ENCODE measurements around the gene PPP2R5C. TPM values are rescaled to one million over a fixed set of nuclear protein-coding genes. Genes with fewer than 3 reads are reported as not detected.

The PPP2R5C gene
- total RNA-seq, 1 experiment from 2014 or later: 80.3 TPM

- ChIA-PET CTCF (no interaction called here), POLR2A (no interaction called here)
- H3K27me3 ChIP-seq (ENCODE audit: control insufficient read depth, insufficient read depth, low read length): no peaks in the 10 kb centered on the region
- H3K27ac ChIP-seq (ENCODE audit: low read length): no peak overlapping the region
- no peak for TF ChIP-seq TCF7L2 (IDR thresholded peaks at IDR 0.05; ENCODE audit: low read depth, low read length)
- TF ChIP-seq CTCF (IDR thresholded peaks at IDR 0.05): no peak
- TF ChIP-seq SIN3A (IDR thresholded peaks at IDR 0.05; ENCODE audit: borderline replicate concordance, insufficient read depth, low read depth, low read length): no peak
- TF ChIP-seq REST (IDR thresholded peaks at IDR 0.05; ENCODE audit: insufficient read depth in 1 of 2, low read depth in 2 of 2, low read length in 1 of 2): no peak
- TF ChIP-seq POLR2AphosphoS5 (IDR thresholded peaks at IDR 0.05; ENCODE audit: low read depth, low read length): no peak
- no peaks in the 10 kb centered on the region for H3K4me1 ChIP-seq (ENCODE audit: control insufficient read depth, insufficient read depth, low read length)
- no peak for ATAC-seq
- H3K36me3 ChIP-seq (ENCODE audit: control insufficient read depth, insufficient read depth, low read length): no peaks in the 10 kb centered on the region
- intact Hi-C loops (cut with micrococcal nuclease; ENCODE audit: unreplicated experiment) (loop anchor here (10.0 kb wide), 1 partner anchor 158 kb away; no protein-coding TSS in a partner anchor), in situ Hi-C loops (cut with HindIII; ENCODE audit: low pct_unique_long_range_greater_than_20kb, low sequenced_read_pairs) (no loop called here)
- no peak for DNase-seq (ENCODE audit: low read depth, low spot score)
- no peaks in the 10 kb centered on the region for H3K9me3 ChIP-seq (ENCODE audit: control insufficient read depth, insufficient read depth, low read depth, low read length)
- no peak overlapping the region for H3K4me3 ChIP-seq (ENCODE audit: low read depth in 2 of 2, low read length in 2 of 2)
- no TSS peak for BruUV-seq (replicated peaks)
These were observed 171.2 kb downstream of the PPP2R5C start for GRCh38 chr14:101932673-101933072.

GRCh38 chr14:101933209-101933608 is 171.7 kb downstream of the PPP2R5C start:
- CTCF ChIA-PET: no interaction called here
- Histone ChIP-seq H3K27ac (ENCODE audit: low read length) (no peak overlapping the region), H3K27me3 (ENCODE audit: control insufficient read depth, insufficient read depth, low read length) (no peaks in the 10 kb centered on the region), H3K4me1 (ENCODE audit: control insufficient read depth, insufficient read depth, low read length) (no peaks in the 10 kb centered on the region), H3K36me3 (ENCODE audit: control insufficient read depth, insufficient read depth, low read length) (no peaks in the 10 kb centered on the region), H3K4me3 (ENCODE audit: low read depth in 2 of 2, low read length in 2 of 2) (no peak overlapping the region), H3K9me3 (ENCODE audit: control insufficient read depth, insufficient read depth, low read depth, low read length) (no peaks in the 10 kb centered on the region)
- no TSS peak for BruUV-seq (replicated peaks)
- DNase-seq (ENCODE audit: low read depth, low spot score) (no peak), ATAC-seq (no peak)
- intact Hi-C loops (cut with micrococcal nuclease; ENCODE audit: unreplicated experiment): loop anchor here (10.0 kb wide), 1 partner anchor 158 kb away; no protein-coding TSS in a partner anchor
- POLR2A ChIA-PET: no interaction called here
- TF ChIP-seq SIN3A (IDR thresholded peaks at IDR 0.05; ENCODE audit: borderline replicate concordance, insufficient read depth, low read depth, low read length) (no peak), CTCF (IDR thresholded peaks at IDR 0.05) (no peak)
- in situ Hi-C loops (cut with HindIII; ENCODE audit: low pct_unique_long_range_greater_than_20kb, low sequenced_read_pairs): no loop called here
